Iris pigment epithelial cell (primary cell): ENCODE results near the gene SHISA7.

Source experiments
- DNase-seq: peaks from one replicate; pipeline ENCODE4 v3.0.0-alpha.2; 2011; ENCODE audit warnings: low read depth

The SHISA7 gene

GRCh38 chr19:55443045-55443823 lies at the start of gene SHISA7:
Gene SHISA7 (minus strand): TSS chr19:55443300. CDS start chr19:55442863, 437 bp downstream.
- DNase-seq: no peak

- no peak for DNase-seq
Observed at GRCh38 chr19:55492362-55492944, 49.4 kb upstream of the SHISA7 start.

GRCh38 chr19:55491546-55492360 lies 48.7 kb upstream of the SHISA7 start:
- no peak for DNase-seq

- no peak for DNase-seq
Observed at GRCh38 chr19:55490478-55491432, 47.7 kb upstream of the SHISA7 start.

- DNase-seq: no peak
Observed at GRCh38 chr19:55489711-55490477, 46.8 kb upstream of the SHISA7 start.

- no peak for DNase-seq
Observed at GRCh38 chr19:55488986-55489710, 46.0 kb upstream of the SHISA7 start.

- peak; percentile 22 for DNase-seq
Observed at GRCh38 chr19:55487924-55488687, 45.0 kb upstream of the SHISA7 start, which contains the start of gene SSC5D. Gene SSC5D (plus strand): TSS chr19:55488436. CDS start chr19:55488590, 154 bp downstream.

GRCh38 chr19:55486971-55487923 lies 44.1 kb upstream of the SHISA7 start:
- peak; percentile 96 for DNase-seq

GRCh38 chr19:55486043-55486970 lies 43.2 kb upstream of the SHISA7 start:
- DNase-seq: no peak

- no peak for DNase-seq
Observed at GRCh38 chr19:55485439-55486011, 42.4 kb upstream of the SHISA7 start.

- peak; percentile 40 for DNase-seq
Observed at GRCh38 chr19:55484593-55485438, 41.7 kb upstream of the SHISA7 start, which contains the start of gene NAT14. Gene NAT14 (plus strand): TSS chr19:55485188. CDS start chr19:55485709, 521 bp downstream.

GRCh38 chr19:55483706-55484592 lies 40.8 kb upstream of the SHISA7 start:
- DNase-seq: no peak

- no peak for DNase-seq
Observed at GRCh38 chr19:55482967-55483705, 40.0 kb upstream of the SHISA7 start.
